HEK293 (cell line): ENCODE results near the gene CDCA4.

Experiments used
- CTCF ChIA-PET: fragments of 350-600 bp; formaldehyde crosslinking; extraction: SDS; loops from one replicate; lab custom pipeline; 2021; ENCODE audit warnings: antibody characterized with exemption; lab: Yijun Ruan, JAX
- POLR2A ChIA-PET: fragments of 300-600 bp; formaldehyde crosslinking; extraction: SDS; loops from one replicate; lab custom pipeline; 2020; ENCODE audit warnings: antibody characterized with exemption, inconsistent platforms; lab: Yijun Ruan, JAX
- H3K27ac ChIP-seq: fragments of 200-500 bp; sonication (Bioruptor generic); 2 replicates; pipeline ENCODE4 v1.5.1; 2014; ENCODE audit warnings: low read depth, low read length, control low read depth, inconsistent platforms; ENCODE audit errors: extremely low read depth
- H3K36me3 ChIP-seq, 2 experiments: fragments of 200-500 bp in 1 of 2; sonication (Bioruptor generic) in 1 of 2; 1 replicate in 1 of 2; 2 replicates in 1 of 2; pipeline ENCODE4 v1.5.1; 2014 to 2017; ENCODE audit warnings: inconsistent platforms in 2 of 2, low read length in 2 of 2; ENCODE audit not compliant: control insufficient read depth in 2 of 2, insufficient read depth in 1 of 2
- H3K4me1 ChIP-seq: fragments of 200-500 bp; sonication (Bioruptor generic); 2 replicates; pipeline ENCODE4 v1.5.1; 2014; ENCODE audit warnings: mild to moderate bottlenecking, low read length, inconsistent platforms; ENCODE audit not compliant: control insufficient read depth, insufficient read depth
- H3K4me3 ChIP-seq: 2 replicates; pipeline ENCODE4 v1.5.1; 2011; ENCODE audit warnings: low read depth, mild to moderate bottlenecking, control low read depth, low read length, moderate library complexity
- H3K9me3 ChIP-seq: fragments of 200-500 bp; sonication (Bioruptor generic); 2 replicates; pipeline ENCODE4 v1.5.1; 2014; ENCODE audit warnings: low read depth, low read length, inconsistent platforms; ENCODE audit not compliant: control insufficient read depth, insufficient read depth
- KLF16 ChIP-seq: fragments of 450-650 bp; formaldehyde crosslinking; IDR thresholded peaks from 2 replicates; pipeline ENCODE4 v1.5.1; 2017; ENCODE audit warnings: missing biosample characterization, missing genetic modification characterization
- PBX3 ChIP-seq: sonication (generic); formaldehyde crosslinking; IDR thresholded peaks from 2 replicates; pipeline ENCODE4 v1.8.1; 2022; ENCODE audit warnings: mild to moderate bottlenecking, moderate library complexity, missing genetic modification reagents
- PRDM10 ChIP-seq: fragments of 450-650 bp; formaldehyde crosslinking; IDR thresholded peaks from 2 replicates; pipeline ENCODE4 v1.5.1; 2016; ENCODE audit warnings: missing biosample characterization, missing genetic modification characterization
- SP2 ChIP-seq: fragments of 450-650 bp; formaldehyde crosslinking; IDR thresholded peaks from 2 replicates; pipeline ENCODE4 v1.5.1; 2016; ENCODE audit warnings: missing biosample characterization, missing genetic modification characterization
- ZNF133 ChIP-seq: fragments of 450-650 bp; formaldehyde crosslinking; IDR thresholded peaks from 2 replicates; pipeline ENCODE4 v1.5.1; 2016; ENCODE audit warnings: missing biosample characterization, missing genetic modification characterization
- ZNF211 ChIP-seq: fragments of 450-650 bp; formaldehyde crosslinking; IDR thresholded peaks from 2 replicates; pipeline ENCODE4 v1.5.1; 2016; ENCODE audit warnings: low read depth, missing biosample characterization, missing genetic modification characterization
- ZNF248 ChIP-seq: fragments of 450-650 bp; formaldehyde crosslinking; IDR thresholded peaks from 2 replicates; pipeline ENCODE4 v1.5.1; 2017; ENCODE audit warnings: missing biosample characterization, missing genetic modification characterization
- ZNF280C ChIP-seq: fragments of 450-650 bp; formaldehyde crosslinking; IDR thresholded peaks from 2 replicates; pipeline ENCODE4 v1.5.1; 2016; ENCODE audit warnings: missing biosample characterization, missing genetic modification characterization
- ZNF324 ChIP-seq: fragments of 450-650 bp; formaldehyde crosslinking; IDR thresholded peaks from 2 replicates; pipeline ENCODE4 v1.5.1; 2016; ENCODE audit warnings: missing biosample characterization, missing genetic modification characterization
- ZNF341 ChIP-seq: fragments of 450-650 bp; formaldehyde crosslinking; IDR thresholded peaks from 2 replicates; pipeline ENCODE4; 2016; ENCODE audit warnings: low read depth, missing biosample characterization, missing genetic modification characterization
- ZNF426 ChIP-seq: fragments of 450-650 bp; formaldehyde crosslinking; IDR thresholded peaks from 2 replicates; pipeline ENCODE4 v1.5.1; 2017; ENCODE audit warnings: missing biosample characterization, missing genetic modification characterization, mild to moderate bottlenecking, inconsistent platforms, moderate library complexity
- ZNF580 ChIP-seq: fragments of 450-650 bp; formaldehyde crosslinking; IDR thresholded peaks from 2 replicates; pipeline ENCODE4 v1.5.1; 2016; ENCODE audit warnings: missing biosample characterization, missing genetic modification characterization
- ZNF600 ChIP-seq: fragments of 450-650 bp; formaldehyde crosslinking; IDR thresholded peaks from 2 replicates; pipeline ENCODE4 v1.5.1; 2016; ENCODE audit warnings: missing biosample characterization, missing genetic modification characterization
- ZNF658 ChIP-seq: fragments of 450-650 bp; formaldehyde crosslinking; IDR thresholded peaks from 2 replicates; pipeline ENCODE4; 2016; ENCODE audit warnings: missing biosample characterization, missing genetic modification characterization
- ZNF660 ChIP-seq: fragments of 450-650 bp; IDR thresholded peaks from 2 replicates; pipeline ENCODE4 v1.5.1; 2018; ENCODE audit warnings: missing biosample characterization, mild to moderate bottlenecking, missing genetic modification characterization
- ZNF701 ChIP-seq: fragments of 450-650 bp; formaldehyde crosslinking; IDR thresholded peaks from 2 replicates; pipeline ENCODE4 v1.5.1; 2016; ENCODE audit warnings: missing biosample characterization, missing genetic modification characterization
- ZNF777 ChIP-seq: fragments of 450-650 bp; formaldehyde crosslinking; IDR thresholded peaks from 2 replicates; pipeline ENCODE4 v1.5.1; 2017; ENCODE audit warnings: missing biosample characterization, missing genetic modification characterization, borderline replicate concordance
- ZNF791 ChIP-seq: fragments of 450-650 bp; formaldehyde crosslinking; IDR thresholded peaks from 2 replicates; pipeline ENCODE4 v1.5.1; 2016; ENCODE audit warnings: missing biosample characterization, missing genetic modification characterization
- ZSCAN30 ChIP-seq: fragments of 450-650 bp; IDR thresholded peaks from 2 replicates; pipeline ENCODE4 v1.5.1; 2018; ENCODE audit warnings: missing biosample characterization, mild to moderate bottlenecking, missing genetic modification characterization, moderate library complexity

Gene CDCA4

GRCh38 chr14:105020815-105021655 is at the start of gene CDCA4 (continued):
- TF ChIP-seq ZNF600 (tag by site-specific recombination) (no peak), ZNF248 (no peak), ZNF280C (no peak), ZNF341 (tag by site-specific recombination) (peak; percentile 67; the same call in 1 of the 2 replicates), ZNF133 (no peak), ZNF777 (tag by site-specific recombination) (no peak), PBX3 (CRISPR knock-in tag) (peak; percentile 21; the same call in 1 of the 2 replicates), ZNF658 (tag by site-specific recombination) (no peak), ZNF211 (no peak), KLF16 (tag by site-specific recombination) (0 out of 2 replicates have a peak, but pooled peaks have one; percentile 36), ZNF701 (tag by site-specific recombination) (no peak), ZNF426 (tag by site-specific recombination) (no peak), ZSCAN30 (tag by site-specific recombination) (0 out of 2 replicates have a peak, but pooled peaks have one; percentile 59), ZNF324 (tag by site-specific recombination) (no peak)

- no peak overlapping the region for H3K4me3 ChIP-seq
- ChIA-PET CTCF (no interaction called here), POLR2A (no interaction called here)
- no peaks in the 10 kb centered on the region for H3K36me3 ChIP-seq
- H3K4me1 ChIP-seq = no peaks in the 10 kb centered on the region
- H3K9me3 ChIP-seq = no peaks in the 10 kb centered on the region
- TF ChIP-seq SP2 (peak; percentile 29), ZNF660 (tag by site-specific recombination) (no peak), ZNF791 (tag by site-specific recombination) (no peak)
- H3K27ac ChIP-seq = no peak overlapping the region
These were observed 49.2 kb upstream of the CDCA4 start for GRCh38 chr14:105069871-105070759.

- H3K4me1 ChIP-seq = no peaks in the 10 kb centered on the region
- H3K27ac ChIP-seq = no peak overlapping the region
- H3K4me3 ChIP-seq = no peak overlapping the region
- no peaks in the 10 kb centered on the region for H3K36me3 ChIP-seq
- POLR2A ChIA-PET = no interaction called here
- TF ChIP-seq ZNF580 (tag by site-specific recombination) = no peak
- TF ChIP-seq PRDM10 (tag by site-specific recombination) = no peak
- no peaks in the 10 kb centered on the region for H3K9me3 ChIP-seq
- CTCF ChIA-PET = no interaction called here
These were observed 48.6 kb upstream of the CDCA4 start for GRCh38 chr14:105069522-105069870.
